Esophagus muscularis mucosa (tissue), 4 donors: ENCODE data around the gene C20orf141. TPM values are rescaled to one million over a fixed set of nuclear protein-coding genes. Genes with fewer than 3 reads are reported as not detected.

Source experiments
- DNase-seq: peaks from one replicate; pipeline ENCODE4 v3.0.0-alpha.2; 2017; ENCODE audit errors: extremely low spot score
- H3K27ac ChIP-seq, 4 donors: fragments of 200-600 bp; sonication (generic); replicated peaks in 1 of 4; 1 replicate in 3 of 4; 2 replicates in 1 of 4; pipeline ENCODE4 v1.5.1; 2016 to 2019; ENCODE audit warnings: mild to moderate bottlenecking in 1 of 4
- H3K27me3 ChIP-seq, 4 donors: fragments of 200-600 bp; sonication (generic); one replicate each; pipeline versions ENCODE4 v1.5.1 to v1.6.0; 2016 to 2019
- H3K36me3 ChIP-seq, 4 donors: fragments of 200-600 bp; sonication (generic); one replicate each; pipeline ENCODE4 v1.5.1; 2016 to 2019
- H3K4me1 ChIP-seq, 4 donors: fragments of 200-600 bp; sonication (generic); one replicate each; pipeline ENCODE4 v1.5.1; 2016 to 2019
- H3K4me3 ChIP-seq, 4 donors: fragments of 200-600 bp; sonication (generic); 1 replicate in 2 of 4; 2 replicates in 2 of 4; pipeline ENCODE4 v1.5.1; 2016 to 2019; ENCODE audit warnings: mild to moderate bottlenecking in 4 of 4, moderate library complexity in 1 of 4
- H3K9me3 ChIP-seq, 4 donors: fragments of 200-600 bp; sonication (generic); 1 replicate in 3 of 4; 2 replicates in 1 of 4; pipeline ENCODE4 v1.5.1; 2016 to 2019
- EP300 ChIP-seq: sonication (generic); formaldehyde crosslinking; IDR thresholded peaks from one replicate; pipeline ENCODE4 v1.6.1; 2017; ENCODE audit warnings: antibody characterized with exemption
- POLR2A ChIP-seq: fragments of 450-650 bp; IDR thresholded peaks from one replicate; pipeline ENCODE4 v1.6.1; 2017; ENCODE audit warnings: antibody characterized with exemption, moderate library complexity, mild to moderate bottlenecking, low read depth
- POLR2AphosphoS5 ChIP-seq, 2 donors: sonication (generic); formaldehyde crosslinking; IDR thresholded peaks; one replicate each; pipeline ENCODE4 v1.6.1; 2017; ENCODE audit warnings: antibody characterized with exemption in 2 of 2
- WGBS: methylation state at CpG from one replicate; pipeline ENCODE4 v1.1.5; 2018; 5-methylcytosine and 5-hydroxymethylcytosine counted together
- intact Hi-C: fragments of 100-400 bp; cut with DNase I; formaldehyde crosslinking; loops from one replicate; pipeline ENCODE4 v1.15.1; 2023
- total RNA-seq, 4 donors: library from RNA; depleted of rRNA; stranded (reverse); fragments of >200 nt; gene quantifications; one replicate each; pipeline versions ENCODE4 v1.1.0 to v1.2.1, GENCODE V29; 2016
- TF ChIP-seq, protein P1 (sequence below), 3 experiments: fragments of 200-600 bp in 2 of 3; fragments of 450-650 bp in 1 of 3; sonication (generic) in 2 of 3; IDR thresholded peaks; one replicate each; pipeline ENCODE4 v1.5.1; 2017 to 2019; ENCODE audit warnings: antibody characterized with exemption in 3 of 3, mild to moderate bottlenecking in 2 of 3, moderate library complexity in 1 of 3

C20orf141 gene
- total RNA-seq, 4 donors from 2014 or later, result not detected

GRCh38 chr20:2773812-2774211 is 41.0 kb upstream of the C20orf141 start:
- Histone ChIP-seq H3K27ac (no peak overlapping the region), H3K9me3 (peaks cover 0 to 10% (median 4%) of the 10 kb centered on the region in 4 donors), H3K4me3 (no peak overlapping the region), H3K4me1 (no peaks in the 10 kb centered on the region), H3K27me3 (peaks cover 0 to 44% (median 4%) of the 10 kb centered on the region in 4 donors), H3K36me3 (no peaks in the 10 kb centered on the region)
- WGBS, result 73% methylated on average over 9 of the region's 9 CpGs
- TF ChIP-seq POLR2AphosphoS5 (IDR thresholded peaks at IDR 0.05) (no peak), EP300 (no peak), POLR2A (no peak)
- TF ChIP-seq, protein P1, sequence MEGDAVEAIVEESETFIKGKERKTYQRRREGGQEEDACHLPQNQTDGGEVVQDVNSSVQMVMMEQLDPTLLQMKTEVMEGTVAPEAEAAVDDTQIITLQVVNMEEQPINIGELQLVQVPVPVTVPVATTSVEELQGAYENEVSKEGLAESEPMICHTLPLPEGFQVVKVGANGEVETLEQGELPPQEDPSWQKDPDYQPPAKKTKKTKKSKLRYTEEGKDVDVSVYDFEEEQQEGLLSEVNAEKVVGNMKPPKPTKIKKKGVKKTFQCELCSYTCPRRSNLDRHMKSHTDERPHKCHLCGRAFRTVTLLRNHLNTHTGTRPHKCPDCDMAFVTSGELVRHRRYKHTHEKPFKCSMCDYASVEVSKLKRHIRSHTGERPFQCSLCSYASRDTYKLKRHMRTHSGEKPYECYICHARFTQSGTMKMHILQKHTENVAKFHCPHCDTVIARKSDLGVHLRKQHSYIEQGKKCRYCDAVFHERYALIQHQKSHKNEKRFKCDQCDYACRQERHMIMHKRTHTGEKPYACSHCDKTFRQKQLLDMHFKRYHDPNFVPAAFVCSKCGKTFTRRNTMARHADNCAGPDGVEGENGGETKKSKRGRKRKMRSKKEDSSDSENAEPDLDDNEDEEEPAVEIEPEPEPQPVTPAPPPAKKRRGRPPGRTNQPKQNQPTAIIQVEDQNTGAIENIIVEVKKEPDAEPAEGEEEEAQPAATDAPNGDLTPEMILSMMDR (IDR thresholded peaks at IDR 0.05), result no peak
- intact Hi-C loops, result no loop called here
- DNase-seq, result no peak

DNA sequence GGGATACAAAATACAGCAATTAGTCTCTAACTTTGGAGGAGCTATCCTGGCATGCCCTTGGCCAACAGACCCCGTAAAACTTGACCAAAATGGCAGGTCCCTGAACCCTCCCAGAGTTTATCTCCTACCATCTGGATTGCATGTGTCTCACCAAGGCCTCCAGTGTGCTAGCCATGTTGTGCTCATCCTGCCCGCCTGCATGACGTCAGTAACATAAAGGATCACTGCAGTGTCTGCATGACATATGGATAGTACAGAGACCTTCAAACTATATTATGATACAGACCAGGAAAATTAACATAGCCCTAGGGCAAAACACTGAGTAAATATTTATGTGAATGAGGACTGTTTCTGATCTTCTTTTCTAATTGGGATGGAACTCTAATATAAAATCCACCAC is 39.6 kb upstream of the C20orf141 start:
- Histone ChIP-seq H3K4me1 (no peaks in the 10 kb centered on the region), H3K27me3 (peaks cover 0 to 35% (median 4%) of the 10 kb centered on the region in 4 donors), H3K9me3 (peaks cover 0 to 10% (median 4%) of the 10 kb centered on the region in 4 donors), H3K36me3 (no peaks in the 10 kb centered on the region), H3K4me3 (no peak overlapping the region), H3K27ac (no peak overlapping the region)
- WGBS, result 79% methylated on average over 3 of the region's 3 CpGs
- intact Hi-C loops, result no loop called here
- TF ChIP-seq POLR2A (no peak), POLR2AphosphoS5 (IDR thresholded peaks at IDR 0.05) (no peak), EP300 (no peak)
- TF ChIP-seq, protein P1 (IDR thresholded peaks at IDR 0.05), result no peak
- no peak for DNase-seq

GRCh38 chr20:2778602-2779321 is 36.0 kb upstream of the C20orf141 start:
- Histone ChIP-seq H3K27me3 (peaks cover 0 to 38% (median 4%) of the 10 kb centered on the region in 4 donors), H3K27ac (no peak overlapping the region), H3K36me3 (no peaks in the 10 kb centered on the region), H3K4me1 (no peaks in the 10 kb centered on the region), H3K4me3 (no peak overlapping the region), H3K9me3 (peaks cover 0 to 10% (median 4%) of the 10 kb centered on the region in 4 donors)
- intact Hi-C loops, result no loop called here
- WGBS, result 86% methylated on average over 10 of the region's 10 CpGs
- no peak for DNase-seq
- TF ChIP-seq, protein P1 (IDR thresholded peaks at IDR 0.05), result no peak
- no peak for TF ChIP-seq EP300
- TF ChIP-seq POLR2AphosphoS5 (IDR thresholded peaks at IDR 0.05), result no peak
- no peak for TF ChIP-seq POLR2A

GRCh38 chr20:2780948-2781347 is 33.8 kb upstream of the C20orf141 start:
- Histone ChIP-seq H3K27ac (no peak overlapping the region), H3K4me1 (no peaks in the 10 kb centered on the region), H3K9me3 (peaks cover 0 to 3% (median under 1%) of the 10 kb centered on the region in 4 donors), H3K27me3 (peaks cover 0 to 31% (median 4%) of the 10 kb centered on the region in 4 donors), H3K36me3 (no peaks in the 10 kb centered on the region), H3K4me3 (no peak overlapping the region)
- TF ChIP-seq EP300, result no peak
- TF ChIP-seq, protein P1 (IDR thresholded peaks at IDR 0.05), result no peak
- no peak for TF ChIP-seq POLR2AphosphoS5 (IDR thresholded peaks at IDR 0.05)
- TF ChIP-seq POLR2A, result no peak
- intact Hi-C loops, result no loop called here
- WGBS, result 48% methylated on average over 3 of the region's 3 CpGs
- no peak for DNase-seq
